ENCODE measurements around the gene SLC44A5. TPM values are rescaled to one million over a fixed set of nuclear protein-coding genes. Genes with fewer than 3 reads are reported as not detected.
"Not testable (repeated sequence)": the region's sequence is repeated elsewhere in the genome, so short reads cannot be mapped to it uniquely, and the experiment has no call there.

SLC44A5 gene
- total RNA-seq, result not detected in 2 replicates

GRCh38 chr1:75611014-75611413, at the start of gene SLC44A5:
Gene SLC44A5, minus strand, starts transcription at chr1:75611114. Its CDS starts 69,667 bp downstream, at chr1:75541447.
- Mint-ChIP-seq H3K4me1 (ENCODE audit: low read depth) (peaks cover 3% of the 10 kb centered on the region), H3K27me3 (ENCODE audit: low read depth) (peaks cover 35% of the 10 kb centered on the region), H3K27ac (no peak within 1 kb of the TSS), H3K36me3 (ENCODE audit: low read depth) (no peaks in the 10 kb centered on the region), H3K4me3 (ENCODE audit: low read depth) (no peak within 1 kb of the TSS), H3K9me3 (no peaks in the 10 kb centered on the region)
- DNase-seq (ENCODE audit: low spot score), result no peak
- intact Hi-C loops (cut with micrococcal nuclease), result no loop called here

- Mint-ChIP-seq H3K4me1 (ENCODE audit: low read depth) (no peaks in the 10 kb centered on the region), H3K4me3 (ENCODE audit: low read depth) (no peak overlapping the region), H3K9me3 (no peaks in the 10 kb centered on the region), H3K27me3 (ENCODE audit: low read depth) (no peaks in the 10 kb centered on the region), H3K27ac (no peak overlapping the region), H3K36me3 (ENCODE audit: low read depth) (no peaks in the 10 kb centered on the region)
- intact Hi-C loops (cut with micrococcal nuclease), result no loop called here
- no peak for DNase-seq (ENCODE audit: low spot score)
These were observed 45.0 kb upstream of the SLC44A5 start for GRCh38 chr1:75655931-75656330.

GRCh38 chr1:75647183-75647582, 36.3 kb upstream of the SLC44A5 start:
- DNase-seq (ENCODE audit: low spot score); H3K4me3 Mint-ChIP-seq (ENCODE audit: low read depth); H3K9me3 Mint-ChIP-seq; H3K4me1 Mint-ChIP-seq (ENCODE audit: low read depth); H3K27me3 Mint-ChIP-seq (ENCODE audit: low read depth); H3K36me3 Mint-ChIP-seq (ENCODE audit: low read depth); H3K27ac Mint-ChIP-seq; intact Hi-C loops (cut with micrococcal nuclease): not testable (repeated sequence)

- H3K4me1 Mint-ChIP-seq (ENCODE audit: low read depth); intact Hi-C loops (cut with micrococcal nuclease); DNase-seq (ENCODE audit: low spot score); H3K9me3 Mint-ChIP-seq; H3K27me3 Mint-ChIP-seq (ENCODE audit: low read depth); H3K36me3 Mint-ChIP-seq (ENCODE audit: low read depth); H3K4me3 Mint-ChIP-seq (ENCODE audit: low read depth); H3K27ac Mint-ChIP-seq: not testable (repeated sequence)
These were observed 34.2 kb upstream of the SLC44A5 start for GRCh38 chr1:75645153-75645552.

GRCh38 chr1:75643460-75643859, 32.5 kb upstream of the SLC44A5 start:
- intact Hi-C loops (cut with micrococcal nuclease), result no loop called here

GRCh38 chr1:75641325-75641724, 30.4 kb upstream of the SLC44A5 start:
- DNase-seq (ENCODE audit: low spot score), result no peak
- Mint-ChIP-seq H3K4me1 (ENCODE audit: low read depth) (no peaks in the 10 kb centered on the region), H3K27me3 (ENCODE audit: low read depth) (no peaks in the 10 kb centered on the region), H3K4me3 (ENCODE audit: low read depth) (no peak overlapping the region), H3K27ac (no peak overlapping the region), H3K36me3 (ENCODE audit: low read depth) (no peaks in the 10 kb centered on the region), H3K9me3 (no peaks in the 10 kb centered on the region)
- intact Hi-C loops (cut with micrococcal nuclease), result no loop called here

More at GRCh38 chr1:75643460-75643859, 32.5 kb upstream of the SLC44A5 start:
- no peak for DNase-seq (ENCODE audit: low spot score)
- H3K4me3 Mint-ChIP-seq (ENCODE audit: low read depth), result no peak overlapping the region
- H3K27ac Mint-ChIP-seq, result no peak overlapping the region
- H3K9me3 Mint-ChIP-seq, result no peaks in the 10 kb centered on the region
- H3K4me1 Mint-ChIP-seq (ENCODE audit: low read depth), result no peaks in the 10 kb centered on the region
- no peaks in the 10 kb centered on the region for H3K36me3 Mint-ChIP-seq (ENCODE audit: low read depth)
- no peaks in the 10 kb centered on the region for H3K27me3 Mint-ChIP-seq (ENCODE audit: low read depth)

- no peaks in the 10 kb centered on the region for H3K4me1 Mint-ChIP-seq (ENCODE audit: low read depth)
- H3K27ac Mint-ChIP-seq, result no peak overlapping the region
- H3K9me3 Mint-ChIP-seq, result no peaks in the 10 kb centered on the region
- H3K36me3 Mint-ChIP-seq (ENCODE audit: low read depth), result no peaks in the 10 kb centered on the region
- DNase-seq (ENCODE audit: low spot score), result no peak
- intact Hi-C loops (cut with micrococcal nuclease), result no loop called here
- no peak overlapping the region for H3K4me3 Mint-ChIP-seq (ENCODE audit: low read depth)
- no peaks in the 10 kb centered on the region for H3K27me3 Mint-ChIP-seq (ENCODE audit: low read depth)
These were observed 29.2 kb upstream of the SLC44A5 start for GRCh38 chr1:75640137-75640536.

GRCh38 chr1:75632350-75632949, 21.5 kb upstream of the SLC44A5 start:
- Mint-ChIP-seq H3K27me3 (ENCODE audit: low read depth) (no peaks in the 10 kb centered on the region), H3K27ac (no peak overlapping the region), H3K4me3 (ENCODE audit: low read depth) (no peak overlapping the region), H3K36me3 (ENCODE audit: low read depth) (no peaks in the 10 kb centered on the region), H3K9me3 (no peaks in the 10 kb centered on the region), H3K4me1 (ENCODE audit: low read depth) (no peaks in the 10 kb centered on the region)
- no peak for DNase-seq (ENCODE audit: low spot score)
- intact Hi-C loops (cut with micrococcal nuclease), result loop anchor here (10.0 kb wide), 1 partner anchor 368 kb away; no protein-coding TSS in a partner anchor

GRCh38 chr1:75630998-75631397, 20.1 kb upstream of the SLC44A5 start:
- Mint-ChIP-seq H3K27ac (no peak overlapping the region), H3K27me3 (ENCODE audit: low read depth) (peaks cover 1% of the 10 kb centered on the region), H3K36me3 (ENCODE audit: low read depth) (no peaks in the 10 kb centered on the region), H3K4me1 (ENCODE audit: low read depth) (no peaks in the 10 kb centered on the region), H3K9me3 (no peaks in the 10 kb centered on the region), H3K4me3 (ENCODE audit: low read depth) (no peak overlapping the region)
- no peak for DNase-seq (ENCODE audit: low spot score)
- intact Hi-C loops (cut with micrococcal nuclease), result loop anchor here (10.0 kb wide), 1 partner anchor 366 kb away; no protein-coding TSS in a partner anchor

- no peak overlapping the region for H3K27ac Mint-ChIP-seq
- no peaks in the 10 kb centered on the region for H3K4me1 Mint-ChIP-seq (ENCODE audit: low read depth)
- H3K9me3 Mint-ChIP-seq, result no peaks in the 10 kb centered on the region
- H3K4me3 Mint-ChIP-seq (ENCODE audit: low read depth), result no peak overlapping the region
- H3K27me3 Mint-ChIP-seq (ENCODE audit: low read depth), result peaks cover 1% of the 10 kb centered on the region
- DNase-seq (ENCODE audit: low spot score), result no peak
- H3K36me3 Mint-ChIP-seq (ENCODE audit: low read depth), result no peaks in the 10 kb centered on the region
- intact Hi-C loops (cut with micrococcal nuclease), result loop anchor here (10.0 kb wide), 1 partner anchor 365 kb away; no protein-coding TSS in a partner anchor
These were observed 19.2 kb upstream of the SLC44A5 start for GRCh38 chr1:75630004-75630594.

GRCh38 chr1:75625795-75626194, 14.9 kb upstream of the SLC44A5 start:
- Mint-ChIP-seq H3K27me3 (ENCODE audit: low read depth) (peaks cover 9% of the 10 kb centered on the region), H3K27ac (no peak overlapping the region), H3K36me3 (ENCODE audit: low read depth) (no peaks in the 10 kb centered on the region), H3K4me3 (ENCODE audit: low read depth) (no peak overlapping the region), H3K9me3 (no peaks in the 10 kb centered on the region), H3K4me1 (ENCODE audit: low read depth) (no peaks in the 10 kb centered on the region)
- intact Hi-C loops (cut with micrococcal nuclease), result no loop called here
- DNase-seq (ENCODE audit: low spot score), result no peak

- Mint-ChIP-seq H3K4me1 (ENCODE audit: low read depth) (peaks cover 3% of the 10 kb centered on the region), H3K27me3 (ENCODE audit: low read depth) (peaks cover 64% of the 10 kb centered on the region), H3K36me3 (ENCODE audit: low read depth) (no peaks in the 10 kb centered on the region), H3K4me3 (ENCODE audit: low read depth) (no peak overlapping the region), H3K9me3 (no peaks in the 10 kb centered on the region), H3K27ac (no peak overlapping the region)
- intact Hi-C loops (cut with micrococcal nuclease), result loop anchor here (5.0 kb wide), 2 partner anchors 481 to 496 kb away; no protein-coding TSS in a partner anchor
- DNase-seq (ENCODE audit: low spot score), result no peak
These were observed 7.5 kb upstream of the SLC44A5 start for GRCh38 chr1:75618382-75618781.

Measured in activated T-helper 2 cell treated with anti-CD3 and anti-CD28 coated beads, Interferon-gamma antibody, Interleukin-2, Interleukin-4, amounts not matched to agents 10 μg/mL and 5 μg/mL and 100 μg/mL, durations not matched to agents 14 hours and 24 hours and 36 hours (primary cell).